GM18505 (cell line): Measurements from ENCODE around the gene GTF2A1L.

Experiments used
- ATAC-seq: cut with Tn5 transposase; IDR thresholded peaks from one replicate; pipeline ENCODE4 v1.9.1; 2021; ENCODE audit not compliant: unreplicated experiment
- POLR2A ChIP-seq: IDR thresholded peaks from 4 replicates; pipeline ENCODE4 v1.6.1; 2011; ENCODE audit warnings: borderline replicate concordance; ENCODE audit not compliant: insufficient read depth, insufficient read length; ENCODE audit errors: extremely low read depth

GTF2A1L gene

GRCh38 chr2:48724278-48724677 is 106.6 kb downstream of the GTF2A1L start:
- no peak for ATAC-seq
- no peak for TF ChIP-seq POLR2A

DNA sequence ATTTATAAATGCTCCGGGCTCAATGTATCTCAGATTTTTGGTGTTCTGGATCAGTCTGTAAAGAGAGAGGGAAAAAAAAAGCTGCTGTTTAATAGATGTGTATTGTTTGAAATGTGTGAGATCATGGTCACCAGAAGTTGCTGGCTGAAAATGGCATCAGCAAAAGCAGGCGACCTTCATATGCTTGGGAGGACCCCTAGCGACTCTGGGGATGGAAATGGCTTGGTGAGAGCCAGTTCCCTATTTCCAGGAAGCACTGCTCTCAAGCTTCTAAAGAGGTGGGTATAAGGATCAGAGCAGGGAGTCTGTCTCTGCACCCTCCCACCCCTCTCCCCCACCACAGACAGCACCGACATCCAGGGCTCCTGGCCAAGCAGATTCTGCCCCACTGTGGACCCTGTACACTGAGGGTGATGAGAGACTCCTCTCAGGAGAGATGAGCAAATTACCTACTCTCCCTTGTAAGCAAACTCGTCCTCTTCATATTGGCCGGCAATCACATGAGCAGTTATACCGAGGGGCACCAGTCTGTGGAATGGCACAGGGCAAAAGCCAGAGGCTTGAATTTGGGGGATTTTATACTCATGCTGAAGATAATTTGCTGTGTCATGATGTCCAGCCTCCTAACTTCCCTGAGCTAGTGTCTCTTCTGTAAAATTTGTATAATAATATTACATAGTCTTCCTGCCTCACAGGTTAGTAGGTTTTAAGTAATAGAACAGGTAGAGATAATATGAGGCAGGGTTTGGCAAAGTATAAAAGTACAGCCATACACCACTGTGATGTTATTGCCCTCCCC is 108.2 kb downstream of the GTF2A1L start:
- ATAC-seq = no peak
- TF ChIP-seq POLR2A = no peak

- ATAC-seq = no peak
- TF ChIP-seq POLR2A = no peak
Observed at GRCh38 chr2:48727560-48727959, 109.9 kb downstream of the GTF2A1L start.

DNA sequence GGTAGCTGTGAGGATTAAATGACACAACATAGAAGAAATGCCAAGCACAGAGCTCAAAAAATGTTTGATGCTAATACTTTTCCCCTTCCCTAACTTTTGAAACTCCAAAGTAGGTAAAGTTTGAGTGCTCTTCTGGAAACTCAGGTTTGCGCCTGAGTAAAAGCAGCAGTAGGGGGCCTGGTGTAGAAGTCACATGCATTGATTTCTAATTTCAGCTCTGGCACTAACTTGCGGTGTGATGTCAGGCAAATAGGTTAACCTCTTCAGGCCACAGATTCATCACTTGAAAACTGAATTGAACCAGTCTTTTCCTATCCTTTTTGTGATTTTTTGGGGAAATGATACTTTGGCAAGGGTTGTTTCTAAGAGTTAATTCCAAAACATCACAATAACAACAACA is 110.6 kb downstream of the GTF2A1L start:
- TF ChIP-seq POLR2A = no peak
- ATAC-seq = no peak

DNA sequence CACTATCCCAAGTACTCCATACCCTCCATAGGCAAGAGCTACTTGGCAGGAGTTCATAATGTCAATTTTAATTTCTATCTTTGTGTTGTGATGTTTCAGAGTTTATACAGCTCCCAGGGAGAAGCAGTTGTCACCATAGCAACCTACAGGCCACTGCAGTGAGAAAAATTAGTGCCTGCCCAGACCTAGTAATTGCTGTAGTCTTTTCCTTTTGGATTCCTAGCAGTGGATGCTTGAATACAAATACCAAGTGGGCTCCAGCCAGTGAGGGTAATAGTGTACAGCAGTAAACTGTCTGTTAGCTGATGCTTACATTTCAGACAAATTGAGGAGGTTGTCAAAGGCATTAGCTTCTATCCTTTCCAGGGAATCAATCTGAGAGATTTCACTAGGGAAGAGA is 111.2 kb downstream of the GTF2A1L start:
- ATAC-seq = no peak
- TF ChIP-seq POLR2A = no peak
